ENCODE results near the gene SEC14L3. TPM values are rescaled to one million over a fixed set of nuclear protein-coding genes. Genes with fewer than 3 reads are reported as not detected.

Gene SEC14L3
- total and polyA plus RNA-seq, 2 of the 13 experiments (the other 11 are each of a cell fraction or from before 2014, with no cell fraction given): not detected

GRCh38 chr22:30421695-30422480, 49.9 kb downstream of the SEC14L3 start (continued):
- TF ChIP-seq, protein P1, sequence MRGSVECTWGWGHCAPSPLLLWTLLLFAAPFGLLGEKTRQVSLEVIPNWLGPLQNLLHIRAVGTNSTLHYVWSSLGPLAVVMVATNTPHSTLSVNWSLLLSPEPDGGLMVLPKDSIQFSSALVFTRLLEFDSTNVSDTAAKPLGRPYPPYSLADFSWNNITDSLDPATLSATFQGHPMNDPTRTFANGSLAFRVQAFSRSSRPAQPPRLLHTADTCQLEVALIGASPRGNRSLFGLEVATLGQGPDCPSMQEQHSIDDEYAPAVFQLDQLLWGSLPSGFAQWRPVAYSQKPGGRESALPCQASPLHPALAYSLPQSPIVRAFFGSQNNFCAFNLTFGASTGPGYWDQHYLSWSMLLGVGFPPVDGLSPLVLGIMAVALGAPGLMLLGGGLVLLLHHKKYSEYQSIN (CRISPR knock-in tag; IDR thresholded peaks at IDR 0.05; ENCODE audit: borderline replicate concordance): no peak
- TF ChIP-seq ZNF562 (CRISPR knock-in tag; IDR thresholded peaks at IDR 0.05; ENCODE audit: borderline replicate concordance) (no peak), ZSCAN21 (CRISPR knock-in tag; IDR thresholded peaks at IDR 0.05; ENCODE audit: borderline replicate concordance) (no peak), ZNF264 (CRISPR knock-in tag; IDR thresholded peaks at IDR 0.05) (no peak), ZNF607 (CRISPR knock-in tag; IDR thresholded peaks at IDR 0.05; ENCODE audit: borderline replicate concordance) (no peak), ZNF713 (CRISPR knock-in tag; IDR thresholded peaks at IDR 0.05) (no peak), TBL1XR1 (IDR thresholded peaks at IDR 0.05; ENCODE audit: borderline replicate concordance, low read length, partially characterized antibody) (no peak), DRAP1 (CRISPR knock-in tag; IDR thresholded peaks at IDR 0.05) (peak; percentile 94), ZNF83 (CRISPR knock-in tag; IDR thresholded peaks at IDR 0.05; ENCODE audit: borderline replicate concordance) (no peak), ZBTB1 (CRISPR knock-in tag; IDR thresholded peaks at IDR 0.05; ENCODE audit: borderline replicate concordance) (no peak), MTF1 (CRISPR knock-in tag; IDR thresholded peaks at IDR 0.05) (no peak), SALL2 (CRISPR knock-in tag; IDR thresholded peaks at IDR 0.05) (no peak), RBFOX2 (IDR thresholded peaks at IDR 0.05; ENCODE audit: low read depth, low read length) (peak; percentile 52), HNRNPH1 (optimal IDR thresholded peaks at IDR 0.05; ENCODE audit: low read depth, low read length) (no peak), NCOA1 (CRISPR knock-in tag; IDR thresholded peaks at IDR 0.05) (0 out of 2 replicates have a peak, but pooled peaks have one; percentile 68), ZBTB7B (CRISPR knock-in tag; IDR thresholded peaks at IDR 0.05) (no peak), ATF6 (CRISPR knock-in tag; conservative IDR thresholded peaks at IDR 0.05) (no peak)
- TF ChIP-seq, protein P2, sequence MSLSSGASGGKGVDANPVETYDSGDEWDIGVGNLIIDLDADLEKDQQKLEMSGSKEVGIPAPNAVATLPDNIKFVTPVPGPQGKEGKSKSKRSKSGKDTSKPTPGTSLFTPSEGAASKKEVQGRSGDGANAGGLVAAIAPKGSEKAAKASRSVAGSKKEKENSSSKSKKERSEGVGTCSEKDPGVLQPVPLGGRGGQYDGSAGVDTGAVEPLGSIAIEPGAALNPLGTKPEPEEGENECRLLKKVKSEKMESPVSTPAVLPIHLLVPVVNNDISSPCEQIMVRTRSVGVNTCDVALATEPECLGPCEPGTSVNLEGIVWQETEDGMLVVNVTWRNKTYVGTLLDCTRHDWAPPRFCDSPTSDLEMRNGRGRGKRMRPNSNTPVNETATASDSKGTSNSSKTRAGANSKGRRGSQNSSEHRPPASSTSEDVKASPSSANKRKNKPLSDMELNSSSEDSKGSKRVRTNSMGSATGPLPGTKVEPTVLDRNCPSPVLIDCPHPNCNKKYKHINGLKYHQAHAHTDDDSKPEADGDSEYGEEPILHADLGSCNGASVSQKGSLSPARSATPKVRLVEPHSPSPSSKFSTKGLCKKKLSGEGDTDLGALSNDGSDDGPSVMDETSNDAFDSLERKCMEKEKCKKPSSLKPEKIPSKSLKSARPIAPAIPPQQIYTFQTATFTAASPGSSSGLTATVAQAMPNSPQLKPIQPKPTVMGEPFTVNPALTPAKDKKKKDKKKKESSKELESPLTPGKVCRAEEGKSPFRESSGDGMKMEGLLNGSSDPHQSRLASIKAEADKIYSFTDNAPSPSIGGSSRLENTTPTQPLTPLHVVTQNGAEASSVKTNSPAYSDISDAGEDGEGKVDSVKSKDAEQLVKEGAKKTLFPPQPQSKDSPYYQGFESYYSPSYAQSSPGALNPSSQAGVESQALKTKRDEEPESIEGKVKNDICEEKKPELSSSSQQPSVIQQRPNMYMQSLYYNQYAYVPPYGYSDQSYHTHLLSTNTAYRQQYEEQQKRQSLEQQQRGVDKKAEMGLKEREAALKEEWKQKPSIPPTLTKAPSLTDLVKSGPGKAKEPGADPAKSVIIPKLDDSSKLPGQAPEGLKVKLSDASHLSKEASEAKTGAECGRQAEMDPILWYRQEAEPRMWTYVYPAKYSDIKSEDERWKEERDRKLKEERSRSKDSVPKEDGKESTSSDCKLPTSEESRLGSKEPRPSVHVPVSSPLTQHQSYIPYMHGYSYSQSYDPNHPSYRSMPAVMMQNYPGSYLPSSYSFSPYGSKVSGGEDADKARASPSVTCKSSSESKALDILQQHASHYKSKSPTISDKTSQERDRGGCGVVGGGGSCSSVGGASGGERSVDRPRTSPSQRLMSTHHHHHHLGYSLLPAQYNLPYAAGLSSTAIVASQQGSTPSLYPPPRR (CRISPR knock-in tag; IDR thresholded peaks at IDR 0.05; ENCODE audit: borderline replicate concordance): no peak
- TF ChIP-seq, protein P3, sequence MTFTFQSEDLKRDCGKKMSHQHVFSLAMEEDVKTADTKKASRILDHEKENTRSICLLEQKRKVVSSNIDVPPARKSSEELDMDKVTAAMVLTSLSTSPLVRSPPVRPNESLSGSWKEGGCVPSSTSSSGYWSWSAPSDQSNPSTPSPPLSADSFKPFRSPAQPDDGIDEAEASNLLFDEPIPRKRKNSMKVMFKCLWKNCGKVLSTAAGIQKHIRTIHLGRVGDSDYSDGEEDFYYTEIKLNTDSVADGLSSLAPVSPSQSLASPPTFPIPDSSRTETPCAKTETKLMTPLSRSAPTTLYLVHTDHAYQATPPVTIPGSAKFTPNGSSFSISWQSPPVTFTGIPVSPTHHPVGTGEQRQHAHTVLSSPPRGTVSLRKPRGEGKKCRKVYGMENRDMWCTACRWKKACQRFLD (CRISPR knock-in tag; IDR thresholded peaks at IDR 0.05; ENCODE audit: borderline replicate concordance): no peak

Data from HepG2 (cell line).